Epithelial cell of esophagus (primary cell): ENCODE results near the gene UTF1.

Experiments used
- DNase-seq: peaks from one replicate; pipeline ENCODE4 v3.0.0; 2010; ENCODE audit warnings: low read depth
- H3K4me3 ChIP-seq: 2 replicates; pipeline ENCODE4 v1.5.1; 2011; ENCODE audit warnings: mild to moderate bottlenecking, low read length, control low read depth
- CTCF ChIP-seq: IDR thresholded peaks from 2 replicates; pipeline ENCODE4 v1.5.1; 2011; ENCODE audit warnings: low read depth, mild to moderate bottlenecking, low read length, control low read depth, inconsistent platforms; ENCODE audit not compliant: insufficient read depth; ENCODE audit errors: missing control alignments

UTF1 gene

DNA sequence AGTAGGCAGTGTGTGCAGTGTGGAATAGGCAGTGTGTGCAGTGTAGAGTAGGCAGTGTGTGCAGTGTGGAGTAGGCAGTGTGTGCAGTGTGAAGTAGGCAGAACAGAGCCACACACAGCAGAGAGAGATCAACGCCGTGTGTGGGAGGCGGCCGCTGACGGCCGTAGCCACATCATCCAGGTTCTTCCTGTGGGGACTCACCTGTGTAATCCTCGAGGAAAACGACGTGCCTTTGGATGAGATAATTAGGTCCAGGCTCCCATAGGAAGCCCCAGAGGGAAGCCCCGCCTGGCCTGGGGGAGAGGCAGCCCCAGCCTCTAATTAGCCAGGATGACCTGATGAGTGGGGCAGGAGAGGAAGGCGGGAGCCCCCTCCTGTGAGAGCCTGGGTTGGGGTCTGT lies 44.6 kb upstream of the UTF1 start:
- no peak for DNase-seq
- no peak for TF ChIP-seq CTCF
- no peak overlapping the region for H3K4me3 ChIP-seq

DNA sequence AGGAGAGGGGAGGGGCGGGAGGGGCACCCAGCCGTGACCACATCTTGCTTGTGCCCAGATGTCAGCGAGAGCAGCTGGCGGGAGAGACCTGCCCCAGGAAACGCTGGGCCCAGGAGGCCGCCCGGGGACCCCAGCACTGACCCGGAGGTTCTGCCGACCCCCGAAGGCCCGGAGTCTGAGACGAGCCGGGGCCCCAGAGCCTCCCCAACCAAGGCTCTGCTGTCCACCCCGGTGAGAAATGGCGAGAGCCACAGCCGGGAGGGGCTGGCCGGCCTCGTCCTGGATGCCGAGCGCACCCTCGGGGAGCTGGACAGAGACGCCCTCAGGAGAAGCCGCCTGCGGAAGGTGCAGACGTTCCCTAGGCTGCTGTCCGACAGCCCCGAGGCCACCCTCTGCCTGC lies 44.1 kb upstream of the UTF1 start:
- no peak overlapping the region for H3K4me3 ChIP-seq
- no peak for TF ChIP-seq CTCF
- DNase-seq = no peak

GRCh38 chr10:133186416-133187090 lies 43.5 kb upstream of the UTF1 start:
- H3K4me3 ChIP-seq = no peak overlapping the region
- no peak for DNase-seq
- TF ChIP-seq CTCF = no peak

DNA sequence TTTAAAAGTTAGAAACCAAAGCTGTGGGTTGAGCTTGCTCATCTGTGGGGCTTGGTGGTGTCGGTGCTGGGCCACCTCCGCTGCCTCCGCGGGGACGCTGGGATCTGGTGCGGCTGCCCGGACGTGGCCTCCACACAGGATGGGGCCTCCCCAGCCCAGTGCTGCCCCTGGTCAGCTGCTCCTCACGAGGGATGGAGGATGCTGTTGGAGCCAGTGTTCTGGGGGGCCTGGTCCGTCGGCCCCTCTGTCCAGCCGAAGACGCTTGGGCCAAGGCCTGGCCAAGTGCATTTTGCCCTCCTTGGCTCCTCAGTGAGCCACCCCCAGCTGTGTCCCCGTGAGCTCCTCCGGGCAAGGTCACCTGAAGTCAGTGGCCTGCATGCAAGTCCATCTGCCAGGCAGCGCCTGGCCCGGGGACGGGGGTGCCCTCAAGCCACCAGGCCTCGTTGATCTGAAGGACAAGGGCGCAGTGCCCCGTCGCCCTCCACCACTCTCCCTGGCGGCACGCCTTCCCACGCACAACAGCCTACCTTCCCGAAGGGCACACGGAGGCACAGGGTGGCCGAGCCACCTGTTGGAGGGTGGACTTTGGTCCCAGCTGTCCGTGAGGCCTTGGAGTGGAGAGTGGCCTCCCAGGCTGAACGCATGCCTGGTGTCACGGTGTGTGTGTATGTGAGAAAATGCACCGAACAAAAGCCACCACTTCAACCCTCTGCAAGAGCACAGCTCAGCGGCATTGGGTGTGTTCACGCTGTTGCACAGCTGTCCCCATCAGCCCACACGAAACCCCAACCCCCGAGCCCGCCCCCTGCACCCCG lies 42.7 kb upstream of the UTF1 start:
- H3K4me3 ChIP-seq = no peak overlapping the region
- DNase-seq = no peak
- no peak for TF ChIP-seq CTCF

DNA sequence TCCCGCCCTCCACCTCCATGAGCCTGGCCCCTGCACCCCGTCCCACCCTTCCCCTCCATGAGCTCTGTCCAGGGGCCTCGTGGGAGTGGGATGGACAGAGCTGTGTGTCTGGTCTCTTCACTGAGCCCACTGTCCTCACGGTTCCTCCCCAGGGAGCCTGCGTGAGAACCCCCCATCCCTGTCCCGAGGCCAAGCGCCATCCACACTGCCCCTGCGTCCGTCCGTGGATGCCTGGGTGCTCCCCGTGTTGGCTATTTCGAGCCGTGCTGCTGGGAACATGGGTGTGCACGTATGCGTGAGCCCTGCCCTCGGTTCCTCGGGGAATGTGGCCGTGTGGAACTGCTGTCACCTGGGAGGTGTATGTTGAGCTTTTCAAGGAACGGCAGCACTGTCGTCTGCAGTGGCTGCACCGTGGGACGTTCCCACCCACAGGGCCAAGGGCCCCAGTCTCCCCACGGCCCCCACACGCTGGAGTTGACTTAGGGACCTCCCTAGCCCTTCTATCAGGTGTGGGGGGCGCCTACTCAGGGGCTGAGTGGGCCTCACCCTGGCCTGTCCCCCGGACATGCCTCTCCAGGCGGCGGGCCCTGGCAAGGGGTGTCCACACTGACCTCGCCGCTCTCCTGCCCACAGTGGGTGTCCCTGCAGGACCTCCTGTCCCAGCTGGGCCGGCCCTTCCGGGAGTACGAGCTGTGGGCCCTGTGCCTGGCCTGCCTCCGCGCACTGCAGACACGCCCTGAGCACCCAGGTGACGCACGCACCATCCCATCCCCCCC lies 41.9 kb upstream of the UTF1 start:
- H3K4me3 ChIP-seq = no peak overlapping the region
- no peak for TF ChIP-seq CTCF
- no peak for DNase-seq

- H3K4me3 ChIP-seq = no peak overlapping the region
- DNase-seq = no peak
- no peak for TF ChIP-seq CTCF
These were observed 40.8 kb upstream of the UTF1 start for GRCh38 chr10:133189256-133189655.
